HepG2 (cell line): ENCODE measurements around the gene LEAP2. TPM values are rescaled to one million over a fixed set of nuclear protein-coding genes. Genes with fewer than 3 reads are reported as not detected.

Experiments used
- ARID3A ChIP-seq: IDR thresholded peaks from 2 replicates; pipeline ENCODE4 v1.6.1; 2012; ENCODE audit warnings: low read depth, low read length, improper control_type of control experiment
- CREM ChIP-seq, 2 experiments: sonication (generic) in 1 of 2; formaldehyde crosslinking in 1 of 2; IDR thresholded peaks; 2 replicates each; pipeline versions ENCODE4 v1.4.0 to v1.6.1; 2016 to 2020; ENCODE audit warnings: antibody characterized with exemption in 1 of 2, mild to moderate bottlenecking in 1 of 2, missing genetic modification reagents in 1 of 2
- HDAC6 ChIP-seq: fragments of 200-600 bp; sonication (generic); IDR thresholded peaks from 2 replicates; pipeline ENCODE4 v1.7.0; 2017; ENCODE audit warnings: mild to moderate bottlenecking, antibody characterized with exemption, low read length, low read depth
- KDM4B ChIP-seq: sonication (generic); formaldehyde crosslinking; IDR thresholded peaks from 2 replicates; pipeline ENCODE4 v1.4.0; 2020; ENCODE audit warnings: missing genetic modification reagents
- RBAK ChIP-seq: sonication (generic); formaldehyde crosslinking; IDR thresholded peaks from 2 replicates; pipeline ENCODE4 v1.5.1; 2020; ENCODE audit warnings: mild to moderate bottlenecking, missing genetic modification reagents
- RELA ChIP-seq: sonication (generic); formaldehyde crosslinking; IDR thresholded peaks from 2 replicates; pipeline ENCODE4 v1.4.0; 2020; ENCODE audit warnings: missing genetic modification reagents
- SIX1 ChIP-seq: sonication (generic); formaldehyde crosslinking; IDR thresholded peaks from 2 replicates; pipeline ENCODE4 v1.4.0; 2020; ENCODE audit warnings: missing genetic modification reagents, borderline replicate concordance
- TRAFD1 ChIP-seq: sonication (generic); formaldehyde crosslinking; IDR thresholded peaks from 2 replicates; pipeline ENCODE4 v1.5.1; 2020; ENCODE audit warnings: missing genetic modification reagents, mild to moderate bottlenecking, borderline replicate concordance
- ZNF276 ChIP-seq: sonication (generic); formaldehyde crosslinking; IDR thresholded peaks from 2 replicates; pipeline ENCODE4 v1.4.0; 2020; ENCODE audit warnings: mild to moderate bottlenecking, low read depth, missing genetic modification reagents
- ZNF292 ChIP-seq: sonication (generic); formaldehyde crosslinking; IDR thresholded peaks from 2 replicates; pipeline ENCODE4 v1.8.1; 2022; ENCODE audit warnings: mild to moderate bottlenecking, low read depth, missing genetic modification reagents, borderline replicate concordance
- ZNF552 ChIP-seq: sonication (generic); formaldehyde crosslinking; IDR thresholded peaks from 2 replicates; pipeline ENCODE4 v1.9.0; 2022; ENCODE audit warnings: missing genetic modification reagents, mild to moderate bottlenecking, borderline replicate concordance
- ZNF781 ChIP-seq: sonication (generic); formaldehyde crosslinking; IDR thresholded peaks from 2 replicates; pipeline ENCODE4 v1.5.1; 2020; ENCODE audit warnings: borderline replicate concordance, mild to moderate bottlenecking, missing genetic modification reagents; ENCODE audit errors: not compliant biosample characterization
- polyA plus RNA-seq, 8 experiments: library from polyadenylated mRNA; depleted of rRNA in 3 of 8; stranded (reverse) in 7 of 8; unstranded in 1 of 8; fragments of >200 nt; fragmentation: Illumina TruSeq in 4 of 8; extraction: Trizol in 4 of 8; gene quantifications; 2 replicates each; pipeline versions ENCODE4 v1.2.1 to v1.2.3, GENCODE V29; 2011 to 2016; ENCODE audit warnings: low read depth in 4 of 8, missing spikeins in 1 of 8, mixed read lengths in 1 of 8; ENCODE audit not compliant: insufficient read depth in 1 of 8
- total RNA-seq, 5 experiments: library from RNA; depleted of rRNA; stranded (reverse); fragments of >200 nt; fragmentation: Illumina TruSeq; extraction: Trizol; gene quantifications; 2 replicates each; pipeline ENCODE4 v1.2.3, GENCODE V29; 2016; ENCODE audit warnings: low read depth in 1 of 5
- TF ChIP-seq, protein P1 (sequence below): IDR thresholded peaks from 2 replicates; pipeline ENCODE4 v1.4.0; 2020; ENCODE audit warnings: mild to moderate bottlenecking, missing genetic modification reagents
- TF ChIP-seq, protein P2 (sequence below): IDR thresholded peaks from 2 replicates; pipeline ENCODE4 v1.6.1; 2018; ENCODE audit warnings: missing genetic modification reagents, mild to moderate bottlenecking, missing compliant biosample characterization

LEAP2 gene
- total and polyA plus RNA-seq, 2 of the 13 experiments (the other 11 are each of a cell fraction or from before 2014, with no cell fraction given), result 23.9 to 51.9 TPM

- TF ChIP-seq ZNF276 (CRISPR knock-in tag), result no peak
- TF ChIP-seq ZNF292 (CRISPR knock-in tag), result peak; percentile 66; the same call in 1 of the 2 replicates
- TF ChIP-seq ZNF552 (CRISPR knock-in tag), result no peak
- no peak for TF ChIP-seq TRAFD1 (CRISPR knock-in tag)
- TF ChIP-seq ZNF781, result peak; percentile 62
- no peak for TF ChIP-seq RELA (CRISPR knock-in tag)
- peak; percentile 80 for TF ChIP-seq KDM4B
- TF ChIP-seq CREM (IDR thresholded peaks at IDR 0.05), result peak; percentile 97
- TF ChIP-seq CREM (CRISPR knock-in tag; IDR thresholded peaks at IDR 0.05), result peak; percentile 59; the same call in 1 of the 2 replicates
- TF ChIP-seq HDAC6, result no peak
- no peak for TF ChIP-seq SIX1
- TF ChIP-seq ARID3A, result no peak
- TF ChIP-seq RBAK (CRISPR knock-in tag), result no peak
- TF ChIP-seq, protein P1, sequence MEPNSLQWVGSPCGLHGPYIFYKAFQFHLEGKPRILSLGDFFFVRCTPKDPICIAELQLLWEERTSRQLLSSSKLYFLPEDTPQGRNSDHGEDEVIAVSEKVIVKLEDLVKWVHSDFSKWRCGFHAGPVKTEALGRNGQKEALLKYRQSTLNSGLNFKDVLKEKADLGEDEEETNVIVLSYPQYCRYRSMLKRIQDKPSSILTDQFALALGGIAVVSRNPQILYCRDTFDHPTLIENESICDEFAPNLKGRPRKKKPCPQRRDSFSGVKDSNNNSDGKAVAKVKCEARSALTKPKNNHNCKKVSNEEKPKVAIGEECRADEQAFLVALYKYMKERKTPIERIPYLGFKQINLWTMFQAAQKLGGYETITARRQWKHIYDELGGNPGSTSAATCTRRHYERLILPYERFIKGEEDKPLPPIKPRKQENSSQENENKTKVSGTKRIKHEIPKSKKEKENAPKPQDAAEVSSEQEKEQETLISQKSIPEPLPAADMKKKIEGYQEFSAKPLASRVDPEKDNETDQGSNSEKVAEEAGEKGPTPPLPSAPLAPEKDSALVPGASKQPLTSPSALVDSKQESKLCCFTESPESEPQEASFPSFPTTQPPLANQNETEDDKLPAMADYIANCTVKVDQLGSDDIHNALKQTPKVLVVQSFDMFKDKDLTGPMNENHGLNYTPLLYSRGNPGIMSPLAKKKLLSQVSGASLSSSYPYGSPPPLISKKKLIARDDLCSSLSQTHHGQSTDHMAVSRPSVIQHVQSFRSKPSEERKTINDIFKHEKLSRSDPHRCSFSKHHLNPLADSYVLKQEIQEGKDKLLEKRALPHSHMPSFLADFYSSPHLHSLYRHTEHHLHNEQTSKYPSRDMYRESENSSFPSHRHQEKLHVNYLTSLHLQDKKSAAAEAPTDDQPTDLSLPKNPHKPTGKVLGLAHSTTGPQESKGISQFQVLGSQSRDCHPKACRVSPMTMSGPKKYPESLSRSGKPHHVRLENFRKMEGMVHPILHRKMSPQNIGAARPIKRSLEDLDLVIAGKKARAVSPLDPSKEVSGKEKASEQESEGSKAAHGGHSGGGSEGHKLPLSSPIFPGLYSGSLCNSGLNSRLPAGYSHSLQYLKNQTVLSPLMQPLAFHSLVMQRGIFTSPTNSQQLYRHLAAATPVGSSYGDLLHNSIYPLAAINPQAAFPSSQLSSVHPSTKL (CRISPR knock-in tag), result peak; percentile 55; the same call in 1 of the 2 replicates
- TF ChIP-seq, protein P2, sequence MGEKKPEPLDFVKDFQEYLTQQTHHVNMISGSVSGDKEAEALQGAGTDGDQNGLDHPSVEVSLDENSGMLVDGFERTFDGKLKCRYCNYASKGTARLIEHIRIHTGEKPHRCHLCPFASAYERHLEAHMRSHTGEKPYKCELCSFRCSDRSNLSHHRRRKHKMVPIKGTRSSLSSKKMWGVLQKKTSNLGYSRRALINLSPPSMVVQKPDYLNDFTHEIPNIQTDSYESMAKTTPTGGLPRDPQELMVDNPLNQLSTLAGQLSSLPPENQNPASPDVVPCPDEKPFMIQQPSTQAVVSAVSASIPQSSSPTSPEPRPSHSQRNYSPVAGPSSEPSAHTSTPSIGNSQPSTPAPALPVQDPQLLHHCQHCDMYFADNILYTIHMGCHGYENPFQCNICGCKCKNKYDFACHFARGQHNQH, result peak; percentile 90
Measured at GRCh38 chr5:132866342-132867045, 7.0 kb upstream of the LEAP2 start, which contains the start of the genes GDF9 and UQCRQ (continued).
